Astrocyte of the cerebellum (primary cell): ENCODE data around the gene SERPINB1.

Experiments used
- DNase-seq: peaks from one replicate; pipeline ENCODE4 v3.0.0-alpha.2; 2011; ENCODE audit warnings: low read depth
- H3K4me3 ChIP-seq: 2 replicates; pipeline ENCODE4 v1.5.1; 2011; ENCODE audit warnings: mild to moderate bottlenecking, low read depth, low read length, moderate library complexity
- in situ Hi-C: cut with HindIII; loops from 2 replicates; pipeline ENCODE4 v1.10.0; 2017; ENCODE audit warnings: low sequenced_read_pairs
- TF ChIP-seq, protein P1 (sequence below): IDR thresholded peaks from 2 replicates; pipeline ENCODE4 v1.5.1; 2012; ENCODE audit warnings: low read length, low read depth, moderate library complexity, mild to moderate bottlenecking; ENCODE audit errors: missing control alignments

The SERPINB1 gene

DNA sequence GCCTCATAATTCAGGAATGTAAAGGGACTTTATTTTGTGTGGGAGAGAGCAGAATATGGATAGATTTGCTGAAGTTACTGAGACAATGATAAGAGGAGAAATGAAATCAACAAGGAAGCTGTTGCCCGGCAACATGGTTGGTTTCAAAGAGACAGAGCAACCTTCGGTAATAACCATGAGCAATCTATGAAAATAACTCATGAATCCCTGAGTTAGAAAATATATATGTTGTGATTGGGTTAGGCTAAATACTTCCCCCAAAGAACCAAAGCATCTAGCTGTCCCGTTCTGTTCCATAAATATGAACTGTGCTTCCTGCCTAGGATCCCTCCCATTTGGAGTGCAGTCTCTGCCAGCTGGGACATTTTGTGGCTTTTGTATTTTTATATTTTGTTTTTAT, 23.1 kb downstream of the SERPINB1 start:
- TF ChIP-seq, protein P1, sequence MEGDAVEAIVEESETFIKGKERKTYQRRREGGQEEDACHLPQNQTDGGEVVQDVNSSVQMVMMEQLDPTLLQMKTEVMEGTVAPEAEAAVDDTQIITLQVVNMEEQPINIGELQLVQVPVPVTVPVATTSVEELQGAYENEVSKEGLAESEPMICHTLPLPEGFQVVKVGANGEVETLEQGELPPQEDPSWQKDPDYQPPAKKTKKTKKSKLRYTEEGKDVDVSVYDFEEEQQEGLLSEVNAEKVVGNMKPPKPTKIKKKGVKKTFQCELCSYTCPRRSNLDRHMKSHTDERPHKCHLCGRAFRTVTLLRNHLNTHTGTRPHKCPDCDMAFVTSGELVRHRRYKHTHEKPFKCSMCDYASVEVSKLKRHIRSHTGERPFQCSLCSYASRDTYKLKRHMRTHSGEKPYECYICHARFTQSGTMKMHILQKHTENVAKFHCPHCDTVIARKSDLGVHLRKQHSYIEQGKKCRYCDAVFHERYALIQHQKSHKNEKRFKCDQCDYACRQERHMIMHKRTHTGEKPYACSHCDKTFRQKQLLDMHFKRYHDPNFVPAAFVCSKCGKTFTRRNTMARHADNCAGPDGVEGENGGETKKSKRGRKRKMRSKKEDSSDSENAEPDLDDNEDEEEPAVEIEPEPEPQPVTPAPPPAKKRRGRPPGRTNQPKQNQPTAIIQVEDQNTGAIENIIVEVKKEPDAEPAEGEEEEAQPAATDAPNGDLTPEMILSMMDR, result no peak
- in situ Hi-C loops, result no loop called here
- DNase-seq, result no peak
- no peak overlapping the region for H3K4me3 ChIP-seq

DNA sequence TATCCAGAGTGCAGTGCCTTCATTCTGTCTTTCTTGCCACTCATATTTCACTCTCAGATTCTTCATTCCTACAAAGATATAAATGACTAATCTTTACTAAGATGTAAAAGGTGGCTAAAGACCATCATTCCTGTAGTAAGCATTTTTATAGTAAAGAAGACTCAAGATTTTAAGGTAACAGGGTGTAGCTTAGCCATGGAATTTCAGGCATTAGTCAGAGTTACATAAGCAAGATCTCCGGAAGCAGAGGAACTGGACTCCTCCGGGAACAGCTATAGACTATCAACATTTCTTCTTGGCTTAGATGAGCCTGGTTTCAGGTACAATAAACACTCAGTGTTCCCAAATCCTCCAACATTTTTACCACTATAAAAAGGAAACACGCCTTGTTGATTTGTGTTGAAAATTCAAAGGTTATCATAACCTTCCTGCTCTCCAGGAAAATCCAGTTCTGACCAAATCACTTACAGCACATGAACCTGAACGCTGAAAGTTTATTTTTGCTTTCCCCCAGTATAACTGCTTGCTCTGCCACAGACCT, 23.7 kb downstream of the SERPINB1 start:
- H3K4me3 ChIP-seq, result no peak overlapping the region
- TF ChIP-seq, protein P1, result no peak
- in situ Hi-C loops, result no loop called here
- DNase-seq, result no peak

DNA sequence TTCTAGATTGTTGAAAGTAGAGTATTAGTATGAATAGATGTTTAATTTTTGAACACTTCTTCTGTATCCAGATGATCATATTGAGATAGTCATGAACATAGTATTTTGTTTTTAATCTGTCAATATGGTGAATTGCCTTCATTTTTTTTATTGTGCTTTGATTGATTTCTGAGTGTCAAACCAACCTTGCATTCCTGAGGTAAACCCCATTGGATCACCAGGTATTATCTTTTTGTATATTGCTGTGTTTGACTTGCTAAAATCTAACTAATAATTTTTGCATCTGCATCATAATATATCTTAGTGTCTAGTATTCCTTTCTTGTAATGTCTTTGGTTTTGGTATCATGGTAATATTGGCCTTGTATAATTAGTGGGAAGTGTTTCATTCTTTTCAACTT, 25.5 kb downstream of the SERPINB1 start:
- in situ Hi-C loops, result no loop called here
- TF ChIP-seq, protein P1, result no peak
- no peak for DNase-seq

DNA sequence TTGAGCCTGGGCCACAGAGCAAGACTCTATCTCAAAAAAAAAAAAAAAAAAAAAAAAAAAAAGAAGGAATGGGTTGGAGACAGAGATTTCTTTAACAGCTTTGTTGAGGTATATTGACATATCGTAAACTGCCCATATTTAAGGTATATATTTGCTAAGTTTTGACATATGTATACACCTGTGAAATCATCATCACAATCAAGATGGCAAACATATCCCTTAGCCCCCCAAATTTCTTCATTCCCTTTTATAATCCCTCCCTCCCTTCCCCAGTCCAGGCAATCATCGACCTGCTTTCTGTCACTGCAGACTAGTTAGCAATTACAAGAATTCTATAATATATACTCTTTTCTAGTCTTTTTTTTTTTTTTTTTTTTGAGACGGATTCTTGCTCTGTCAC, 29.0 kb downstream of the SERPINB1 start:
- in situ Hi-C loops, result no loop called here
- TF ChIP-seq, protein P1, result no peak
- no peak overlapping the region for H3K4me3 ChIP-seq

More for the DNA sequence above, 25.5 kb downstream of the SERPINB1 start:
- H3K4me3 ChIP-seq, result no peak overlapping the region

DNA sequence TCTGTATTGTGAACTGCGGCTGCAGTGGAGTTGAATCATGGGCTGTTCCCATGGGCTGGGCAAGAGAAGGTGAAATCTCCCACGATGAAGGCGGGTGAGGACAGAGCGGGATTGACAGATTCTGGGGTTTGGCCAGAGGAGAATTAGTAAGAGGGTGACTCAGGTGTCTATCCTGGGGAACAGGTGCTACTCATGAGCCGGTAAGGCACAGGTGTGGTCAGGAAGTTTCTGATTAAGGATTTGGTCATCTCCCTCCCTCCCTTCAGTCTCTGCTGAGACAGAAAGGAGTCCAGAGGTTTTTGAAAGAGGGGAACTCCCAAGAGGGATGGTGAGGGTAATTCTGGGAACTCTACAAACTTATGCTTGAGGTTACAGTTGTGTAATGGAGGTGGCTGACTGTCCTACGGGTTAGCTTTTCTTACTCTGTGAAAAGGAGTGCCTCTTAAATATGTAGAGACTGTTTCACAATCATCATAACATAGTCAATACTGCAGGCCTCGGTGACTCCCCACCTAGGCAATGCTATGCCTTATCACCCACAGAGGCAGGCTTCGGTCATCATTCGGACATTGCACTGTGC, 31.5 kb downstream of the SERPINB1 start:
- H3K4me3 ChIP-seq, result no peak overlapping the region
- TF ChIP-seq, protein P1, result no peak
- in situ Hi-C loops, result no loop called here
- no peak for DNase-seq

More for the DNA sequence above, 29.0 kb downstream of the SERPINB1 start:
- DNase-seq, result no peak

DNA sequence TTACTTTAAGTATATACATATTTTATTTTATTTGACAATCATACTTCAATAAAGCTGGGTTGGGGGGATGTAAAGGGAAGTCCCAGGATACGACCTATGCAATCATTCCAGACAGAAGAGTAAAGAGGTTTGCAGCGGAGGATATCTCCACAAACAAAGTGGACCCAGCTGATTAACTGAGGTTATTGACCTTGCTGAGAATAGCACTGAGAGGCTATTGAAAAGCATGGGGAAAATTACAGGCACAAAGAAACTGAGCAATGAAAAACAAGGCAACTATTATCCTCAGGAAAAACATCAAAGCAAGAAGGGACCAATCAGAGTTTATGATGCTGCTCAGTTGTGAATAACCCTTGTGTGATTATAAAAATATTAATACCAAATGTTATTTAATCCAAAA, 32.6 kb downstream of the SERPINB1 start:
- no peak overlapping the region for H3K4me3 ChIP-seq
- DNase-seq, result no peak
- in situ Hi-C loops, result no loop called here
- TF ChIP-seq, protein P1, result no peak
